ENCODE measurements around the gene ALOX5AP. TPM values are rescaled to one million over a fixed set of nuclear protein-coding genes. Genes with fewer than 3 reads are reported as not detected.
A peak's percentile ranks its signal among the peaks of the same experiment; 100 is the strongest.

The ALOX5AP gene
- polyA plus RNA-seq, 3 donors, result 84.4 to 269 (median 220) TPM

DNA sequence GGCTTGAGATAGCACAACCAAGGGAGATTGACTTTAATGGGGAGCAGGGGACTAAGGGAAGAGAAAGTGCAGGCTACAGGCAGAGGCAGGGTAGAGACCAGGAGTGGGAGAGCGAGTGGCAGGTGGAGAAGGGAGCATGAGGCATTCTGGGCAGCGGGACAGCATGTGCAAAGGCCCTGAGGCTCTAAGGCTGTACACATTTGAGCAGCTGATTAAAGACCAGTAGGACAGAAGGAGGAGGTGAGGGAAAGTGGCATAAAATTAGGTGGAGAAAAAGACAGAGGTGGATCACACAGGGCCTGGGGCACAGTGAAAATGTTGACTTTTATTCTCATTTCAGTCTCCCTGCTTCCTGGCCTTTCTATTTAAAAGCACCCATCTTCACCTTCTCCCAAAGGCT lies 74.4 kb downstream of the ALOX5AP start:
- WGBS (ENCODE audit: insufficient coverage), result 94% methylated on average over 2 of the region's 2 CpGs
- intact Hi-C loops (cut with micrococcal nuclease), result loop anchor here in 1 of 2 donors (10.0 kb wide), 1 partner anchor 65 kb away; no protein-coding TSS in a partner anchor

DNA sequence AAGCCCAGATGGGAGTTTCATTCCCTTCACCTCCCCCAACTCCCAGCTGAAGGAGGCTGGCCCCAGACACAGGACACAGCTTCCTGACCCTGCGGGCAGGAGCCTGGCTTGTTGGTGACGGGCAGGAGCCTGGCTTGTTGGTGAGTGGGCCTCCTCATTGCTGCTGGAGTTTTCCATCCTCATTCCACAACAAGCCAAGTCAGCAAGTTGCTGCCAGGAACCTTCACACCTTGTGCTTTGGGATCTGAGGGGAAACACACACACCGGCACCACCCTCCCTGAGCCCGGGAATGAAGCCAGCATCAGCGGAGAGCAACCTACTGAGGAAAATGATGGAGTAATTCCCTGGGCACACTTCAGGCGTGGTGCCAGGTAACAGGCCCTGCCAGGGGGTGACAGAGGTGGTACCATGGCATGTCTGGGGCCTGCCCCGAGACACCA lies 74.9 kb downstream of the ALOX5AP start:
- Mint-ChIP-seq H3K4me1 (peaks cover 17% of the 10 kb centered on the region), H3K27ac (peak overlapping the region in 2 of 7 donors; percentile 9 to 44), H3K4me3 (no peak overlapping the region), H3K9me3 (peaks cover 0 to 2% (median 0%) of the 10 kb centered on the region in 7 donors), H3K27me3 (ENCODE audit: low read depth in 3 of 3) (peaks cover 0 to 5% (median 4%) of the 10 kb centered on the region in 3 donors), H3K36me3 (peaks cover 0 to 2% of the 10 kb centered on the region in 2 donors)
- Histone ChIP-seq H3K9ac (ENCODE audit: insufficient read depth, low read length, poor library complexity, severe bottlenecking) (no peak overlapping the region), H4K20me1 (ENCODE audit: insufficient read depth, low read length) (no peaks in the 10 kb centered on the region), H3K4me3 (replicated peaks in 1 of 3; ENCODE audit: low read depth in 2 of 3, low read length in 3 of 3) (no peak overlapping the region), H3K36me3 (replicated peaks in 1 of 2; ENCODE audit: control insufficient read depth in 1 of 2, insufficient read depth in 2 of 2, low read length in 2 of 2) (no peaks in the 10 kb centered on the region), H3K9me3 (replicated peaks in 1 of 2; ENCODE audit: control insufficient read depth in 1 of 2, insufficient read depth in 1 of 2, low read length in 2 of 2) (no peaks in the 10 kb centered on the region), H2AFZ (ENCODE audit: insufficient read depth, low read depth, low read length, poor library complexity, severe bottlenecking) (no peak overlapping the region), H3K4me1 (ENCODE audit: control insufficient read depth in 1 of 2, insufficient read depth in 2 of 2, low read length in 2 of 2) (peaks cover 15% of the 10 kb centered on the region in 2 donors), H3K27me3 (ENCODE audit: control insufficient read depth in 2 of 2, insufficient read depth in 2 of 2, low read length in 2 of 2) (no peaks in the 10 kb centered on the region), H3K79me2 (ENCODE audit: insufficient read depth, low read length) (no peaks in the 10 kb centered on the region), H3K4me2 (replicated peaks; ENCODE audit: extremely low read depth, low read length, poor library complexity, severe bottlenecking) (no peak overlapping the region), H3K27ac (ENCODE audit: low read depth in 1 of 2, low read length in 2 of 2) (no peak overlapping the region)
- no peak for DNase-seq
- TF ChIP-seq, protein P1, sequence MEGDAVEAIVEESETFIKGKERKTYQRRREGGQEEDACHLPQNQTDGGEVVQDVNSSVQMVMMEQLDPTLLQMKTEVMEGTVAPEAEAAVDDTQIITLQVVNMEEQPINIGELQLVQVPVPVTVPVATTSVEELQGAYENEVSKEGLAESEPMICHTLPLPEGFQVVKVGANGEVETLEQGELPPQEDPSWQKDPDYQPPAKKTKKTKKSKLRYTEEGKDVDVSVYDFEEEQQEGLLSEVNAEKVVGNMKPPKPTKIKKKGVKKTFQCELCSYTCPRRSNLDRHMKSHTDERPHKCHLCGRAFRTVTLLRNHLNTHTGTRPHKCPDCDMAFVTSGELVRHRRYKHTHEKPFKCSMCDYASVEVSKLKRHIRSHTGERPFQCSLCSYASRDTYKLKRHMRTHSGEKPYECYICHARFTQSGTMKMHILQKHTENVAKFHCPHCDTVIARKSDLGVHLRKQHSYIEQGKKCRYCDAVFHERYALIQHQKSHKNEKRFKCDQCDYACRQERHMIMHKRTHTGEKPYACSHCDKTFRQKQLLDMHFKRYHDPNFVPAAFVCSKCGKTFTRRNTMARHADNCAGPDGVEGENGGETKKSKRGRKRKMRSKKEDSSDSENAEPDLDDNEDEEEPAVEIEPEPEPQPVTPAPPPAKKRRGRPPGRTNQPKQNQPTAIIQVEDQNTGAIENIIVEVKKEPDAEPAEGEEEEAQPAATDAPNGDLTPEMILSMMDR (IDR thresholded peaks at IDR 0.05), result no peak
- intact Hi-C loops (cut with micrococcal nuclease), result no loop called here
- 98% methylated on average over 5 of the region's 7 CpGs for WGBS (ENCODE audit: insufficient coverage)

More for the DNA sequence above, 74.4 kb downstream of the ALOX5AP start:
- H2AFZ ChIP-seq (ENCODE audit: insufficient read depth, low read depth, low read length, poor library complexity, severe bottlenecking), result no peak overlapping the region
- peaks cover 0 to 2% of the 10 kb centered on the region in 2 donors for H3K36me3 Mint-ChIP-seq
- peak overlapping the region in 1 of 7 donors; percentile 9 for H3K27ac Mint-ChIP-seq
- peaks cover 0 to 7% (median 4%) of the 10 kb centered on the region in 3 donors for H3K27me3 Mint-ChIP-seq (ENCODE audit: low read depth in 3 of 3)
- DNase-seq, result no peak
- no peak overlapping the region for H3K4me3 ChIP-seq (replicated peaks in 1 of 3; ENCODE audit: low read depth in 2 of 3, low read length in 3 of 3)
- H3K9ac ChIP-seq (ENCODE audit: insufficient read depth, low read length, poor library complexity, severe bottlenecking), result no peak overlapping the region
- no peak overlapping the region for H3K4me2 ChIP-seq (replicated peaks; ENCODE audit: extremely low read depth, low read length, poor library complexity, severe bottlenecking)
- H3K4me3 Mint-ChIP-seq, result no peak overlapping the region
- H3K9me3 Mint-ChIP-seq, result peaks cover 0 to 2% (median 0%) of the 10 kb centered on the region in 7 donors
- TF ChIP-seq, protein P1 (IDR thresholded peaks at IDR 0.05), result no peak
- no peaks in the 10 kb centered on the region for H3K9me3 ChIP-seq (replicated peaks in 1 of 2; ENCODE audit: control insufficient read depth in 1 of 2, insufficient read depth in 1 of 2, low read length in 2 of 2)
- peaks cover 17% of the 10 kb centered on the region for H3K4me1 Mint-ChIP-seq
- H3K36me3 ChIP-seq (replicated peaks in 1 of 2; ENCODE audit: control insufficient read depth in 1 of 2, insufficient read depth in 2 of 2, low read length in 2 of 2), result no peaks in the 10 kb centered on the region
- no peaks in the 10 kb centered on the region for H3K79me2 ChIP-seq (ENCODE audit: insufficient read depth, low read length)
- H3K27ac ChIP-seq (ENCODE audit: low read depth in 1 of 2, low read length in 2 of 2), result no peak overlapping the region
- H3K27me3 ChIP-seq (ENCODE audit: control insufficient read depth in 2 of 2, insufficient read depth in 2 of 2, low read length in 2 of 2), result no peaks in the 10 kb centered on the region
- no peaks in the 10 kb centered on the region for H4K20me1 ChIP-seq (ENCODE audit: insufficient read depth, low read length)
- H3K4me1 ChIP-seq (ENCODE audit: control insufficient read depth in 1 of 2, insufficient read depth in 2 of 2, low read length in 2 of 2), result peaks cover 15% of the 10 kb centered on the region in 2 donors
